AG10803 (cell line): Measurements from ENCODE around the gene FBN1.

Experiments used
- DNase-seq: peaks from one replicate; pipeline ENCODE4 v3.0.0; 2010; ENCODE audit warnings: low read depth
- H3K4me3 ChIP-seq: 2 replicates; pipeline ENCODE4 v1.5.1; 2011; ENCODE audit warnings: mild to moderate bottlenecking, low read length, control low read depth
- TF ChIP-seq, protein P1 (sequence below): conservative IDR thresholded peaks from 2 replicates; pipeline ENCODE4 v1.5.1; 2011; ENCODE audit warnings: mild to moderate bottlenecking, low read length, control low read depth, inconsistent platforms

FBN1 gene

DNA sequence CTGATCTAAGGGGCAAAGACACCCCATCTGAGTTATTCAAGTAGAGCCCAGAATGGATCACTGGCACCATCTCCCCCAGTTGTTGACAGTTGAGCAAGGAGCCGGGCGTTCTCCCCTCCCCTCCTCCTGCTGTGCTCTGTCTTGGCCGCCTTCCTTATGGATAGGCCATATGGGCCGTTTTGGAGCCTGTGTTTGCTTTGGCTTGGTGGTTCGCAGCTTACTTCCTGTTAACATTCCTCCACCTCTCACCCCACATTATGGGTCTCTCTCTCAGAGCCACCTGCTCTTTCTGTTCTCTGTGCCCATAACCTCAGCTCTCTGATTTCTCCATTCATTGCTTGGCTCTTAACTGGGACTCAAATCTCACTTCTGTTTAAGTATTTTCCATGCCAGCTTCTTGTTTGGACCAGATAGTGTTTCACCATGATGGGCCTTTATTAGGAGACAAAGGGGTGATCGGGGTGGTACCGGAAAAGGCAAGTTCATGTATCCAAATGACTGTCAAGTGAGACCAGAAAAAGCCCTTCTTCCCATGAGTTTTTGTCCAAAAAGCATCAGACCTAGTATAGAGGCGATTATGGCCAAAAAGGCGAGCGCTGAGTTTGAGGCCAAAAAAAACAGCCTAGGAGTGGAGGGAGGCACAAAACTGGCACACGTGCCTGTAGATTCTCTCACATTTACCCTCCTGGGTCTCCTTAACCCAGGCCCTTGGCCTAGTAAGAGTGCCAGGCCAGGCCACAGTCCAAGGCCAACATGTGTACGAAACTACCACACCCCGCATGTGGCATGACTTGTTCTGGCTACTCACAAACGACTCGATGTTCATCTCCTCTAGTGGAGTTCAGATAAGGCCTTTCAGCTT is 251.6 kb downstream of the FBN1 start:
- no peak overlapping the region for H3K4me3 ChIP-seq
- TF ChIP-seq, protein P1, sequence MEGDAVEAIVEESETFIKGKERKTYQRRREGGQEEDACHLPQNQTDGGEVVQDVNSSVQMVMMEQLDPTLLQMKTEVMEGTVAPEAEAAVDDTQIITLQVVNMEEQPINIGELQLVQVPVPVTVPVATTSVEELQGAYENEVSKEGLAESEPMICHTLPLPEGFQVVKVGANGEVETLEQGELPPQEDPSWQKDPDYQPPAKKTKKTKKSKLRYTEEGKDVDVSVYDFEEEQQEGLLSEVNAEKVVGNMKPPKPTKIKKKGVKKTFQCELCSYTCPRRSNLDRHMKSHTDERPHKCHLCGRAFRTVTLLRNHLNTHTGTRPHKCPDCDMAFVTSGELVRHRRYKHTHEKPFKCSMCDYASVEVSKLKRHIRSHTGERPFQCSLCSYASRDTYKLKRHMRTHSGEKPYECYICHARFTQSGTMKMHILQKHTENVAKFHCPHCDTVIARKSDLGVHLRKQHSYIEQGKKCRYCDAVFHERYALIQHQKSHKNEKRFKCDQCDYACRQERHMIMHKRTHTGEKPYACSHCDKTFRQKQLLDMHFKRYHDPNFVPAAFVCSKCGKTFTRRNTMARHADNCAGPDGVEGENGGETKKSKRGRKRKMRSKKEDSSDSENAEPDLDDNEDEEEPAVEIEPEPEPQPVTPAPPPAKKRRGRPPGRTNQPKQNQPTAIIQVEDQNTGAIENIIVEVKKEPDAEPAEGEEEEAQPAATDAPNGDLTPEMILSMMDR: no peak
- DNase-seq: peak; percentile 81

DNA sequence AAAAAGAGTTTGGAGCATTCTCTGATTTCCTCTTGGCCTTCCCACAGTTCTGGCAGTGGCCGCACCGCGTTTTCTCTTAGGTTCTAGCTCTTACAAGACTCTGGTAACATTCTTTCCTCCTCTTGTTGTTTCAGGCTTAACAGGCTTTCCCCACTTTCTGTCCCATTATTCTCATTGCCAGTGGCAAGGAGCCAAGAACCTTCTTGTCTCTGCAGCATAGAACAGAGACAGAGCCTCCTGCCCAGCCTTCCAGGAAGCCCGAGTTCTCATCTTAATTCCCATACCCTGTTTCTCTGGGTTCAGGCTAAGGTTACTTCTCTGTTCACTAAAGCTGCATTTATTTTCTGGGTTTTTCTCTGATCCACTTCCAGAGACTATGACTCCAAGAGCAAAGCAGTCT is 253.2 kb downstream of the FBN1 start:
- TF ChIP-seq, protein P1: no peak
- peak; percentile 79 for DNase-seq
- H3K4me3 ChIP-seq: no peak overlapping the region

DNA sequence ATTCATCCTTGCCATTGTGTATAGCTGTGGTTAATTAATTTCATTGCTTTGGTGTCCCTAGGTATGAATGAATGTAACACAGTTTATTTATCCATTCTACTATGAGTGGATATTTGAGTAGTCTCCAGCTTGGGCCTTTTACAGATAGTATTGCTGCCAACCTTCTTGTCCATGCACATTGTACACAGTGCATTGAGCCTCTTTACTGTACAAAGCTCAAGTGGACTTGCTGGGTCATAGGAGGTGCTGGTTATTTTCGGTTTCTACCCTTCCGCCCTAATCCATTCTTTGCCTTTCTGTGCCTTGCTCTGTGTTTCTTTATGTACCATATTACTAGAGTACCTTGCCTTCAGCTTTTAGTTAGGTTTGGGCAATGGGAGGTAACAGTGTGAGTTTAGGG is 253.6 kb downstream of the FBN1 start:
- no peak overlapping the region for H3K4me3 ChIP-seq
- TF ChIP-seq, protein P1: no peak
- no peak for DNase-seq

DNA sequence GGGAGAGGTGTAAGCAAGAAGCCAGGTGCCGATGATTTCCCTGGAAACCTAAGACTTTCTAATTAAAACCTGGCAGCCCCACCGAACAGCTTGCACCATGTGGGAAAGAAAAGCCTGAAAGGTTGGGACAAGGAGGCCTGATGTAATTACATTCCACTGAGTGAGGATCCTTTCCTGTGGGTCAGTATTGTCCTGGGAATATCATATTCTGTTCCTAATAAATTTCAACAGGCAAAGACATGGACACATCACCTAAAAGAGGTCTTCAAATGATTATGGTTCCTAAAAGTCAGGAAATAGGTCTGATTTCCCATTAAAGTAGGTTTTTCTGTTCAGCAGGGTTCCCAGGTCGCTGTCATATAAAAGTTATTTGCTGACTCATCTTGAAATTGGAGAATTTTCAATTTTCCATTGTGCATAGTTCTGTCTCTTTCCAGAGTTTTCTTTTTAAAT is 255.8 kb downstream of the FBN1 start:
- TF ChIP-seq, protein P1: no peak
- peak; percentile 86 for DNase-seq
- no peak overlapping the region for H3K4me3 ChIP-seq

DNA sequence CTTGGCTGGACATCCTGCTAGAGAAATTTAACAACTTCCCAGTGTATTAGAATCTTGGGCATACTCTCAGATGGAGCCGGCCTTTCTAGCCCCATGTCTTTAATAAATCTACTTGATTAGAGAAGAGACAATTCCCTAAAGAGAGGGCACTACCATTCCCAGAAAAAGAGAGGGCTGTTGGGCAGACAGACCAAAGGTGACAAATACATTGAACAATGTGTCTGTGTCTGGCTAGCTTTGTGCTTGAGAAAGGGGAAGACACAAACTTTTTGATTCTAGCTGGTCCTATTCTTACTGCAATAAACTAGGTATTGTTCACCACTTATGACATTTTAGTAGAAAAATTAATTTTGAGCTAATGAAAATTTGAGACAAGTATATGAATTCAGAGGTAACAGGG is 256.6 kb downstream of the FBN1 start:
- no peak for DNase-seq
- TF ChIP-seq, protein P1: no peak
- no peak overlapping the region for H3K4me3 ChIP-seq

DNA sequence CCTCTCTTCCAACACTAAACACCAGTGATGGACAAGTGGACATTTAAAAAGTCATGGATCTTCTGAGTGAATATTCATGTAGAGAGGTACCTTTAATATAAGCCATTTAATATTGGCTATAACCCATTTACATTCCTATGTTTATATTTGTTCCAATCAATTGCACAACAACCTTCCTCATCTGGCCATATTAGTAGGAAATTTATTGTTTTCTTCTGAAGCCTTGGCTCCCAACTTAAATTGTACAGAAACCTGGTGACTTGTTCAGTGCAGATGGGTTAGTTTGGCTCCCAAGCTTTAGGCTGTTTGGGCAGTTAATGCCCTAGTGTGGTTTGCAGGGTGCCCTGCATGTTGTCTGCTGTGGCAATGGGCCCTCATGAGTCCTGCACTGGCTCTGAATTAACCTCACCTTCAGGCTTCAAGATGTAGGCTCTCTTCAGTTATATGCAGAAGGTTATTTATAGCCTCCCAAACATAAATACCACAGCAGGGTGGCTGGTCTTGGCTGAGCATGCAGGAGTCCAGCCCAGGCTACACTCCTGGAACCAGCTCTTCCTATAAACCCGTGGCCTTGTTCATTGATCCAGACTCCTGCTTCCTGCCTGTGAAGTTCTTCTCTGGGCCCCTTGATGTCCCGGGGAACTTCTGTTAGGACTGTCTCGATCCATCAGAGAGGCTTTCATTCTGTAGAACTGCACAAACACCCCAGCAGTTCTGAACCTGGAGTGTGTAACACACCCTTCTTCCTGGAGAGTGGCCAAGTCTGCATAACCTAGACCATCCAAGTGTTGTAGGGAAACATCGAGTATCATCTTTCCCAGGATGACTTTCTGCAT is 257.3 kb downstream of the FBN1 start:
- peak; percentile 88 for DNase-seq
- H3K4me3 ChIP-seq: no peak overlapping the region
- TF ChIP-seq, protein P1: no peak
